ENCODE measurements around the gene HPX. TPM values are rescaled to one million over a fixed set of nuclear protein-coding genes. Genes with fewer than 3 reads are reported as not detected.

Gene HPX
- total and polyA plus RNA-seq, 4 donors = 2,251 to 9,224 (median 5,760) TPM

DNA sequence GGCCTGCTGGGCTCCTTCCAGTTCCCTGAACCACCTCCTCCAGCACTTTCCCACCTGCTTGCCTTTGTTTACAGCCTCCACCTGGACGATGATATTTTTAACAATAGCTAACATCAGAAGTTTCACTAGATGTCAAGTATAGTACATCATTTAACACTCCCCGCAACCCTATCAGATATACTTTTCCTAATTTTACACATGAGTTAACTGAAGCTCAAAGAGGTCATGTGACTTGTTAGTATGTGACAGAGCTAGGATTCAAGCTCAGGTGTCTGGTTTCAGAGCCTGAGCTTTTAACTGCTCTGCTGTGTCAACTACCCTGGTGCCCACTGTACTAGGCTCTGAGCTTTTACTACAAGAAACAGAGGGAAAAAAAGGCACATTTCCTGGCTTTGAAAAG is 14.3 kb upstream of the HPX start:
- no peak overlapping the region for H3K27ac ChIP-seq (ENCODE audit: low read depth in 1 of 2, low read length in 2 of 2)
- H3K9me3 ChIP-seq (ENCODE audit: control insufficient read depth in 4 of 4, low read length in 3 of 4) = no peaks in the 10 kb centered on the region
- peaks cover 10 to 61% (median 23%) of the 10 kb centered on the region in 4 donors for H3K36me3 ChIP-seq (ENCODE audit: control insufficient read depth in 4 of 4, insufficient read depth in 3 of 4, low read depth in 1 of 4, low read length in 3 of 4)
- H3K4me3 ChIP-seq (ENCODE audit: low read depth in 1 of 3, low read length in 3 of 3) = no peak overlapping the region
- H3K4me1 ChIP-seq (ENCODE audit: control insufficient read depth in 4 of 4, insufficient read depth in 4 of 4, low read length in 3 of 4) = no peaks in the 10 kb centered on the region
- DNase-seq (ENCODE audit: low spot score) = no peak
- H3K27me3 ChIP-seq (ENCODE audit: control insufficient read depth in 4 of 4, insufficient read depth in 4 of 4, low read length in 3 of 4) = no peaks in the 10 kb centered on the region
- H3K9ac ChIP-seq (ENCODE audit: low read depth in 1 of 2, low read length in 2 of 2) = no peak overlapping the region
- TF ChIP-seq SP1 (IDR thresholded peaks at IDR 0.05) = no peak
- TF ChIP-seq, protein P1, sequence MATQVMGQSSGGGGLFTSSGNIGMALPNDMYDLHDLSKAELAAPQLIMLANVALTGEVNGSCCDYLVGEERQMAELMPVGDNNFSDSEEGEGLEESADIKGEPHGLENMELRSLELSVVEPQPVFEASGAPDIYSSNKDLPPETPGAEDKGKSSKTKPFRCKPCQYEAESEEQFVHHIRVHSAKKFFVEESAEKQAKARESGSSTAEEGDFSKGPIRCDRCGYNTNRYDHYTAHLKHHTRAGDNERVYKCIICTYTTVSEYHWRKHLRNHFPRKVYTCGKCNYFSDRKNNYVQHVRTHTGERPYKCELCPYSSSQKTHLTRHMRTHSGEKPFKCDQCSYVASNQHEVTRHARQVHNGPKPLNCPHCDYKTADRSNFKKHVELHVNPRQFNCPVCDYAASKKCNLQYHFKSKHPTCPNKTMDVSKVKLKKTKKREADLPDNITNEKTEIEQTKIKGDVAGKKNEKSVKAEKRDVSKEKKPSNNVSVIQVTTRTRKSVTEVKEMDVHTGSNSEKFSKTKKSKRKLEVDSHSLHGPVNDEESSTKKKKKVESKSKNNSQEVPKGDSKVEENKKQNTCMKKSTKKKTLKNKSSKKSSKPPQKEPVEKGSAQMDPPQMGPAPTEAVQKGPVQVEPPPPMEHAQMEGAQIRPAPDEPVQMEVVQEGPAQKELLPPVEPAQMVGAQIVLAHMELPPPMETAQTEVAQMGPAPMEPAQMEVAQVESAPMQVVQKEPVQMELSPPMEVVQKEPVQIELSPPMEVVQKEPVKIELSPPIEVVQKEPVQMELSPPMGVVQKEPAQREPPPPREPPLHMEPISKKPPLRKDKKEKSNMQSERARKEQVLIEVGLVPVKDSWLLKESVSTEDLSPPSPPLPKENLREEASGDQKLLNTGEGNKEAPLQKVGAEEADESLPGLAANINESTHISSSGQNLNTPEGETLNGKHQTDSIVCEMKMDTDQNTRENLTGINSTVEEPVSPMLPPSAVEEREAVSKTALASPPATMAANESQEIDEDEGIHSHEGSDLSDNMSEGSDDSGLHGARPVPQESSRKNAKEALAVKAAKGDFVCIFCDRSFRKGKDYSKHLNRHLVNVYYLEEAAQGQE (IDR thresholded peaks at IDR 0.05) = no peak
- TF ChIP-seq, protein P2, sequence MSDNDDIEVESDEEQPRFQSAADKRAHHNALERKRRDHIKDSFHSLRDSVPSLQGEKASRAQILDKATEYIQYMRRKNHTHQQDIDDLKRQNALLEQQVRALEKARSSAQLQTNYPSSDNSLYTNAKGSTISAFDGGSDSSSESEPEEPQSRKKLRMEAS (IDR thresholded peaks at IDR 0.05) = no peak
- TF ChIP-seq GABPA (IDR thresholded peaks at IDR 0.05 in 1 of 2, conservative IDR thresholded peaks at IDR 0.05 in 1 of 2) = no peak
- no peak for TF ChIP-seq NR2F2 (IDR thresholded peaks at IDR 0.05)
- TF ChIP-seq ATF3 (IDR thresholded peaks at IDR 0.05) = no peak
- no peak for TF ChIP-seq EGR1 (IDR thresholded peaks at IDR 0.05; ENCODE audit: low read depth in 2 of 2)
- TF ChIP-seq FOXA1 (IDR thresholded peaks at IDR 0.05) = no peak
- no peak for TF ChIP-seq YY1 (IDR thresholded peaks at IDR 0.05)
- TF ChIP-seq RAD21 (IDR thresholded peaks at IDR 0.05) = no peak
- 77% methylated on average over 2 of the region's 2 CpGs for WGBS

DNA sequence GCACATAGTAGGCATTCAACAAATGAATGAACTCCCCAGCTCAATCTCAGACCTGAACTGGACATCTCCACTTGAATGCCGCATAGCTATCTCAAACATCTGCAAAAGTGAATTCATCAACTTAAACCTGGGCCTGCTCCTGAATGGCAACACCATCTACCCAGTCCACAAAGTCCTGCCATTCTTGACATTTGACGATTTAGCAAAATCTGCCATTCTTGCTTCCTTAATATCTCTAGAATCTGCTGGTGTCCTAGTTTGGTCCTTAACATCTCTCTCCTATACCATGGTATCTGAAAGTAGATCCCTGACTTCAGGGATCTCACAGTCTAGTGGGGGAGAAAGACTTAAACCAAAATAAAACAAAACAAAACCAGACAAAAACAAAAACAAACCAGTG is 12.4 kb upstream of the HPX start:
- no peaks in the 10 kb centered on the region for H3K4me1 ChIP-seq (ENCODE audit: control insufficient read depth in 4 of 4, insufficient read depth in 4 of 4, low read length in 3 of 4)
- DNase-seq (ENCODE audit: low spot score) = no peak
- WGBS = 98% methylated on average over 2 of the region's 2 CpGs
- H3K27ac ChIP-seq (ENCODE audit: low read depth in 1 of 2, low read length in 2 of 2) = no peak overlapping the region
- H3K9ac ChIP-seq (ENCODE audit: low read depth in 1 of 2, low read length in 2 of 2) = no peak overlapping the region
- no peaks in the 10 kb centered on the region for H3K9me3 ChIP-seq (ENCODE audit: control insufficient read depth in 4 of 4, low read length in 3 of 4)
- TF ChIP-seq FOXA1 (IDR thresholded peaks at IDR 0.05) = no peak
- TF ChIP-seq, protein P3, sequence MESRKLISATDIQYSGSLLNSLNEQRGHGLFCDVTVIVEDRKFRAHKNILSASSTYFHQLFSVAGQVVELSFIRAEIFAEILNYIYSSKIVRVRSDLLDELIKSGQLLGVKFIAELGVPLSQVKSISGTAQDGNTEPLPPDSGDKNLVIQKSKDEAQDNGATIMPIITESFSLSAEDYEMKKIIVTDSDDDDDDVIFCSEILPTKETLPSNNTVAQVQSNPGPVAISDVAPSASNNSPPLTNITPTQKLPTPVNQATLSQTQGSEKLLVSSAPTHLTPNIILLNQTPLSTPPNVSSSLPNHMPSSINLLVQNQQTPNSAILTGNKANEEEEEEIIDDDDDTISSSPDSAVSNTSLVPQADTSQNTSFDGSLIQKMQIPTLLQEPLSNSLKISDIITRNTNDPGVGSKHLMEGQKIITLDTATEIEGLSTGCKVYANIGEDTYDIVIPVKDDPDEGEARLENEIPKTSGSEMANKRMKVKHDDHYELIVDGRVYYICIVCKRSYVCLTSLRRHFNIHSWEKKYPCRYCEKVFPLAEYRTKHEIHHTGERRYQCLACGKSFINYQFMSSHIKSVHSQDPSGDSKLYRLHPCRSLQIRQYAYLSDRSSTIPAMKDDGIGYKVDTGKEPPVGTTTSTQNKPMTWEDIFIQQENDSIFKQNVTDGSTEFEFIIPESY (IDR thresholded peaks at IDR 0.05) = no peak
- no peak for TF ChIP-seq SP1 (IDR thresholded peaks at IDR 0.05)
- TF ChIP-seq, protein P1 (IDR thresholded peaks at IDR 0.05) = no peak
- no peak for TF ChIP-seq NR2F2 (IDR thresholded peaks at IDR 0.05)
- TF ChIP-seq, protein P2 (IDR thresholded peaks at IDR 0.05) = no peak
- no peak for TF ChIP-seq HNF4A (conservative IDR thresholded peaks at IDR 0.05)
- no peak for TF ChIP-seq ATF3 (IDR thresholded peaks at IDR 0.05)
- no peak for TF ChIP-seq JUND (IDR thresholded peaks at IDR 0.05)
- no peak for TF ChIP-seq RAD21 (IDR thresholded peaks at IDR 0.05)
- no peak for TF ChIP-seq TAF1 (conservative IDR thresholded peaks at IDR 0.05)
- TF ChIP-seq HNF4G (IDR thresholded peaks at IDR 0.05) = no peak
- TF ChIP-seq RXRA (IDR thresholded peaks at IDR 0.05) = no peak
- TF ChIP-seq, protein P4, sequence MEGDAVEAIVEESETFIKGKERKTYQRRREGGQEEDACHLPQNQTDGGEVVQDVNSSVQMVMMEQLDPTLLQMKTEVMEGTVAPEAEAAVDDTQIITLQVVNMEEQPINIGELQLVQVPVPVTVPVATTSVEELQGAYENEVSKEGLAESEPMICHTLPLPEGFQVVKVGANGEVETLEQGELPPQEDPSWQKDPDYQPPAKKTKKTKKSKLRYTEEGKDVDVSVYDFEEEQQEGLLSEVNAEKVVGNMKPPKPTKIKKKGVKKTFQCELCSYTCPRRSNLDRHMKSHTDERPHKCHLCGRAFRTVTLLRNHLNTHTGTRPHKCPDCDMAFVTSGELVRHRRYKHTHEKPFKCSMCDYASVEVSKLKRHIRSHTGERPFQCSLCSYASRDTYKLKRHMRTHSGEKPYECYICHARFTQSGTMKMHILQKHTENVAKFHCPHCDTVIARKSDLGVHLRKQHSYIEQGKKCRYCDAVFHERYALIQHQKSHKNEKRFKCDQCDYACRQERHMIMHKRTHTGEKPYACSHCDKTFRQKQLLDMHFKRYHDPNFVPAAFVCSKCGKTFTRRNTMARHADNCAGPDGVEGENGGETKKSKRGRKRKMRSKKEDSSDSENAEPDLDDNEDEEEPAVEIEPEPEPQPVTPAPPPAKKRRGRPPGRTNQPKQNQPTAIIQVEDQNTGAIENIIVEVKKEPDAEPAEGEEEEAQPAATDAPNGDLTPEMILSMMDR (IDR thresholded peaks at IDR 0.05; ENCODE audit: low read depth, low read length, missing input control) = no peak
- no peak for TF ChIP-seq FOXA2 (IDR thresholded peaks at IDR 0.05)
- TF ChIP-seq YY1 (IDR thresholded peaks at IDR 0.05) = no peak
- no peak for TF ChIP-seq GABPA (IDR thresholded peaks at IDR 0.05 in 1 of 2, conservative IDR thresholded peaks at IDR 0.05 in 1 of 2)
- no peak for TF ChIP-seq EGR1 (IDR thresholded peaks at IDR 0.05; ENCODE audit: low read depth in 2 of 2)
- no peaks in the 10 kb centered on the region for H3K27me3 ChIP-seq (ENCODE audit: control insufficient read depth in 4 of 4, insufficient read depth in 4 of 4, low read length in 3 of 4)
- H3K36me3 ChIP-seq (ENCODE audit: control insufficient read depth in 4 of 4, insufficient read depth in 3 of 4, low read depth in 1 of 4, low read length in 3 of 4) = peaks cover 10 to 54% (median 22%) of the 10 kb centered on the region in 4 donors
- H3K4me3 ChIP-seq (ENCODE audit: low read depth in 1 of 3, low read length in 3 of 3) = no peak overlapping the region

Data from liver (tissue), 9 donors.